Neural cell (in vitro differentiated cells): ENCODE results near the gene SULT1B1.

Source experiments
- EP300 ChIP-seq: fragments of 450-650 bp; conservative IDR thresholded peaks from 2 replicates; pipeline ENCODE4 v1.6.1; 2014; ENCODE audit warnings: antibody characterized with exemption, mild to moderate bottlenecking, moderate library complexity; ENCODE audit not compliant: poor library complexity, severe bottlenecking
- EZH2 ChIP-seq: fragments of 200-600, 300-800 bp; shearing (Covaris generic), sonication (generic); IDR thresholded peaks from 2 replicates; pipeline ENCODE4 v1.6.1; 2014; ENCODE audit warnings: antibody characterized with exemption, low read length, borderline replicate concordance, mild to moderate bottlenecking; ENCODE audit not compliant: insufficient read depth, poor library complexity, severe bottlenecking
- MXI1 ChIP-seq: fragments of 450-650 bp; conservative IDR thresholded peaks from 2 replicates; pipeline ENCODE4 v1.6.1; 2014; ENCODE audit warnings: antibody characterized with exemption, mild to moderate bottlenecking; ENCODE audit not compliant: poor library complexity, severe bottlenecking
- POLR2AphosphoS5 ChIP-seq: IDR thresholded peaks from 2 replicates; pipeline ENCODE4 v1.6.1; 2012
- SMC3 ChIP-seq: fragments of 450-650 bp; conservative IDR thresholded peaks from 2 replicates; pipeline ENCODE4 v1.6.1; 2014; ENCODE audit warnings: antibody characterized with exemption, mild to moderate bottlenecking, moderate library complexity; ENCODE audit not compliant: poor library complexity
- TF ChIP-seq, protein P1 (sequence below): fragments of 450-650 bp; IDR thresholded peaks from 2 replicates; pipeline ENCODE4 v1.5.1; 2014; ENCODE audit warnings: antibody characterized with exemption, mild to moderate bottlenecking, moderate library complexity; ENCODE audit not compliant: poor library complexity, severe bottlenecking

DNA sequence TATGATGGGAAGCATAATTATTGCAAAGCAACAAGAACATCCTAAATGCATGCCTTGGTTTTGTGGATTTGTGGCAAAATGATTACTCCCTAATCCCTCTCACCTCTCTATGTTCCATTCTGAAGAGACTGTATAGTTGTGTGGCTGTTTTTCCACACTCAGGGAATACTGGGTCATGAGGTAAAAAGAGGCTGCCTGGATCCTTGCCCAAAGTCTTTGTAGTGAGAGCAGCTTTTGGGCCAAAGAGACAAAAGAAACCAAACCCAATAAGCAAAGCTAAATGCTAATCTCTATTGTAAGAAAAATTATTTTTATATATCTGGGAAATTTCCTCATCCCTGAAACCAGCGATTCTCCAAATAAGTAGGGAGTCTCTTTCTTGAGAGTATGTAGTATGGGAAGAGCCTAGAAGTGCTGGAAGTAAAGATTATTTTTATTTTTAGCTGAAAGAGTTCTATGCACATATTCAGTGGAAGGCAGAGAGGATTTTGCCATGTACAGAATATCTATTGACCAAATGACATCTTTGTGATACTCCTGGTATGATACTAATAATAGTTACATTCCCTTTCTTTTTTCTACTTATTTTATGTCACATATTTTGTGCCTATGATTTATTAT is 24.9 kb upstream of the SULT1B1 start:
- TF ChIP-seq EP300 = no peak
- TF ChIP-seq POLR2AphosphoS5 = no peak
- TF ChIP-seq, protein P1, sequence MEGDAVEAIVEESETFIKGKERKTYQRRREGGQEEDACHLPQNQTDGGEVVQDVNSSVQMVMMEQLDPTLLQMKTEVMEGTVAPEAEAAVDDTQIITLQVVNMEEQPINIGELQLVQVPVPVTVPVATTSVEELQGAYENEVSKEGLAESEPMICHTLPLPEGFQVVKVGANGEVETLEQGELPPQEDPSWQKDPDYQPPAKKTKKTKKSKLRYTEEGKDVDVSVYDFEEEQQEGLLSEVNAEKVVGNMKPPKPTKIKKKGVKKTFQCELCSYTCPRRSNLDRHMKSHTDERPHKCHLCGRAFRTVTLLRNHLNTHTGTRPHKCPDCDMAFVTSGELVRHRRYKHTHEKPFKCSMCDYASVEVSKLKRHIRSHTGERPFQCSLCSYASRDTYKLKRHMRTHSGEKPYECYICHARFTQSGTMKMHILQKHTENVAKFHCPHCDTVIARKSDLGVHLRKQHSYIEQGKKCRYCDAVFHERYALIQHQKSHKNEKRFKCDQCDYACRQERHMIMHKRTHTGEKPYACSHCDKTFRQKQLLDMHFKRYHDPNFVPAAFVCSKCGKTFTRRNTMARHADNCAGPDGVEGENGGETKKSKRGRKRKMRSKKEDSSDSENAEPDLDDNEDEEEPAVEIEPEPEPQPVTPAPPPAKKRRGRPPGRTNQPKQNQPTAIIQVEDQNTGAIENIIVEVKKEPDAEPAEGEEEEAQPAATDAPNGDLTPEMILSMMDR = no peak
- TF ChIP-seq SMC3 = no peak
- no peak for TF ChIP-seq MXI1
- no peak for TF ChIP-seq EZH2
